ENCODE results near the gene PRKN.
A peak's percentile ranks its signal among the peaks of the same experiment; 100 is the strongest.

The PRKN gene

GRCh38 chr6:161631676-161632194 is 1095.8 kb downstream of the PRKN start (continued):
- TF ChIP-seq PATZ1 (CRISPR knock-in tag; IDR thresholded peaks at IDR 0.05; ENCODE audit: borderline replicate concordance): no peak

GRCh38 chr6:161630674-161631073 is 1096.9 kb downstream of the PRKN start:
- ATAC-seq: no peak
- TF ChIP-seq ESRRG (CRISPR knock-in tag; IDR thresholded peaks at IDR 0.05) (no peak), TSHZ2 (CRISPR knock-in tag; IDR thresholded peaks at IDR 0.05) (no peak), BACH2 (CRISPR knock-in tag; IDR thresholded peaks at IDR 0.05; ENCODE audit: borderline replicate concordance) (no peak), ZNF565 (CRISPR knock-in tag; conservative IDR thresholded peaks at IDR 0.05; ENCODE audit: low read depth) (no peak), GLIS3 (CRISPR knock-in tag; IDR thresholded peaks at IDR 0.05) (no peak), CSDC2 (CRISPR knock-in tag; IDR thresholded peaks at IDR 0.05) (no peak), RARB (CRISPR knock-in tag; IDR thresholded peaks at IDR 0.05) (no peak)

DNA sequence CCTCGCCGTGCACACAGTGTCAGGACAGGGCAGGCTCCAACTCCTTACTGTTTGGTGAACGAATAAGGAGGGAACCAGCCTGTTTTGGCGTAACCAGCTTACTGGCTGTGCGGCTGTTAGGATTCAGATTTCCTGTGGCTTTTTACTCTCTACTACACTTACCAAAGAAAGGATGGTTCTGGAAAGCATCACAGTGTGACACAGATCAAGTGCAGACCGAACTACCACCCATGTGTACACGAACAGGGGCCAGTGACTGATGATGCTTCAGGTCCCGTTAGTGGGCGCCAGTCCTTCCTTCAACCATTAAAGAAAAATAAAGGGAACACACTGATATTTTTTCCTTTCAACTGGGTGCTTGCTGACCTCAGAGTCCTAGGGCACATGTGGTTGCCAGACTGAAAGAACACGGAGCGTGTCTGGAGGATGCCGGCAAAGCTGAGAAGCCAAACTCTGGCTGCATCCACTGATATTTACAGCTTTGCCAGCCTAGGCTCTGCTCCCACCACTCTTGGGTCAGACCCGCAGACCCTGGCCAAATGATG is 1101.4 kb downstream of the PRKN start:
- no peak for TF ChIP-seq ZNF70 (CRISPR knock-in tag; IDR thresholded peaks at IDR 0.05)
- TF ChIP-seq BACH2 (CRISPR knock-in tag; IDR thresholded peaks at IDR 0.05; ENCODE audit: borderline replicate concordance): no peak
- TF ChIP-seq RARB (CRISPR knock-in tag; IDR thresholded peaks at IDR 0.05): no peak
- no peak for TF ChIP-seq ZNF8 (CRISPR knock-in tag; IDR thresholded peaks at IDR 0.05)
- no peak for ATAC-seq

- ATAC-seq: no peak
- TF ChIP-seq ZFP3 (CRISPR knock-in tag; IDR thresholded peaks at IDR 0.05) (no peak), TCF4 (CRISPR knock-in tag; IDR thresholded peaks at IDR 0.05; ENCODE audit: borderline replicate concordance) (no peak), RARB (CRISPR knock-in tag; IDR thresholded peaks at IDR 0.05) (no peak), TSHZ2 (CRISPR knock-in tag; IDR thresholded peaks at IDR 0.05) (no peak), BACH2 (CRISPR knock-in tag; IDR thresholded peaks at IDR 0.05; ENCODE audit: borderline replicate concordance) (no peak), ZNF565 (CRISPR knock-in tag; conservative IDR thresholded peaks at IDR 0.05; ENCODE audit: low read depth) (no peak)
Observed at GRCh38 chr6:161624111-161624510, 1103.5 kb downstream of the PRKN start.

DNA sequence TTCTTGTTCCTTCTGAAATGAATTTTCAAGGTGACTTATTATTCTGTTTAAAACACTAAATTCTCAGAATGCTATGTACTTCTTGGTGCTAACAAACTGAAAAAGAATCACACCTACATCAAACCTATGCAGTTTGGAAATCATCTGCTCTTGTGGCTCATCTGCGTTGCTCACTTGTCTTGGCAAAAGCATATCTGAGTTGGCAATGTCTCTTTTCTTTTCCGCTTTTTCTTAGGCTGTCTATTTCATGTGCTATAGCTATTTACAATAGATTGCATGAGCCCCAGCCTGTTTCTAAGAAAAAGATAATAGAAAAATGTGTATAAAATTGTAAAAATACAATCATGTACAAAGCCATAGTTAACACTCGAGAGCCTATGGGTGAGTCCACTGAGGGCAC is 1104.8 kb downstream of the PRKN start:
- TF ChIP-seq ZNF70 (CRISPR knock-in tag; IDR thresholded peaks at IDR 0.05): no peak
- TF ChIP-seq TCF4 (CRISPR knock-in tag; IDR thresholded peaks at IDR 0.05; ENCODE audit: borderline replicate concordance): no peak
- TF ChIP-seq ZFP3 (CRISPR knock-in tag; IDR thresholded peaks at IDR 0.05): no peak
- no peak for TF ChIP-seq TOX (CRISPR knock-in tag; IDR thresholded peaks at IDR 0.05; ENCODE audit: borderline replicate concordance)
- no peak for TF ChIP-seq BACH2 (CRISPR knock-in tag; IDR thresholded peaks at IDR 0.05; ENCODE audit: borderline replicate concordance)
- no peak for ATAC-seq

DNA sequence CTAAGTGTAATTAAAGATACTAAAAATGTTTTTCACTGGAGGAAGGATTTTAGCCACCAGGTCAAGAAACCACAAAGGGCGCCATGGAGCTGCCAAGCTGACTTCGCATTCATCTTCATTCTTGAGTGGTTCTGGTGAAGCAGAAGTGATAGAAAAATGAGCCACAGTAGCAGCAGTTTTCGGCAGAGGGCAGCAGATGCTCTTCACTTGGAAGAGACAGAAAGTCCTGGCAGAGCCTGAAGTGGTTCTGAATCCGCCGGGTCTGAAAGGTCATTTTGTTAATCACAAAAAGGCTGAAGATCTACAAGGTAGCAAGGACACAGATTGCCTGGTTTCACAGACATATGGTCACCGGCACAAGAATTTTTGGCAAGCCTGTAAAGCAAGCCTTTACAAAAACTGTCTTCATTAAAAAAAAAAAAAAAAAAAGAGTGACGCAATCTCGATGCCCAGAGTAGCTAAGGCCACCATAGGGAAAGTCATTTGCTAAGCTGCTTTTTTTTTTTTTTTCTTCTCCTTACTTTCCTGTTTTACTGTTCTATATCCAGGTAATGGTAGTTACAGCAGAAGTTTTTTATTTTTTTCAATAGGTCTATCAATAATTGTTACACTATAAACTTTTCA is 1108.6 kb downstream of the PRKN start:
- peak; percentile 86 for ATAC-seq
- TF ChIP-seq TCF4 (CRISPR knock-in tag; IDR thresholded peaks at IDR 0.05; ENCODE audit: borderline replicate concordance) (no peak), GLIS3 (CRISPR knock-in tag; IDR thresholded peaks at IDR 0.05) (no peak), BACH2 (CRISPR knock-in tag; IDR thresholded peaks at IDR 0.05; ENCODE audit: borderline replicate concordance) (no peak), TOX (CRISPR knock-in tag; IDR thresholded peaks at IDR 0.05; ENCODE audit: borderline replicate concordance) (no peak), POU6F1 (CRISPR knock-in tag; IDR thresholded peaks at IDR 0.05; ENCODE audit: borderline replicate concordance, low read depth) (no peak), TSHZ2 (CRISPR knock-in tag; IDR thresholded peaks at IDR 0.05) (no peak)
- TF ChIP-seq, protein P1, sequence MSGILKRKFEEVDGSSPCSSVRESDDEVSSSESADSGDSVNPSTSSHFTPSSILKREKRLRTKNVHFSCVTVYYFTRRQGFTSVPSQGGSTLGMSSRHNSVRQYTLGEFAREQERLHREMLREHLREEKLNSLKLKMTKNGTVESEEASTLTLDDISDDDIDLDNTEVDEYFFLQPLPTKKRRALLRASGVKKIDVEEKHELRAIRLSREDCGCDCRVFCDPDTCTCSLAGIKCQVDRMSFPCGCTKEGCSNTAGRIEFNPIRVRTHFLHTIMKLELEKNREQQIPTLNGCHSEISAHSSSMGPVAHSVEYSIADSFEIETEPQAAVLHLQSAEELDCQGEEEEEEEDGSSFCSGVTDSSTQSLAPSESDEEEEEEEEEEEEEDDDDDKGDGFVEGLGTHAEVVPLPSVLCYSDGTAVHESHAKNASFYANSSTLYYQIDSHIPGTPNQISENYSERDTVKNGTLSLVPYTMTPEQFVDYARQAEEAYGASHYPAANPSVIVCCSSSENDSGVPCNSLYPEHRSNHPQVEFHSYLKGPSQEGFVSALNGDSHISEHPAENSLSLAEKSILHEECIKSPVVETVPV (CRISPR knock-in tag; IDR thresholded peaks at IDR 0.05): no peak

All from SK-N-SH treated with all-trans-retinoic acid at 6 μM for 48 hours (cell line).